DMS 273 (cell line): ENCODE data around the gene AGBL3.

ENCODE experiments used
- DNase-seq: peaks from one replicate; lab custom pipeline; 2025; ENCODE audit not compliant: unreplicated experiment; lab: John Stamatoyannopoulos, UW

The AGBL3 gene

DNA sequence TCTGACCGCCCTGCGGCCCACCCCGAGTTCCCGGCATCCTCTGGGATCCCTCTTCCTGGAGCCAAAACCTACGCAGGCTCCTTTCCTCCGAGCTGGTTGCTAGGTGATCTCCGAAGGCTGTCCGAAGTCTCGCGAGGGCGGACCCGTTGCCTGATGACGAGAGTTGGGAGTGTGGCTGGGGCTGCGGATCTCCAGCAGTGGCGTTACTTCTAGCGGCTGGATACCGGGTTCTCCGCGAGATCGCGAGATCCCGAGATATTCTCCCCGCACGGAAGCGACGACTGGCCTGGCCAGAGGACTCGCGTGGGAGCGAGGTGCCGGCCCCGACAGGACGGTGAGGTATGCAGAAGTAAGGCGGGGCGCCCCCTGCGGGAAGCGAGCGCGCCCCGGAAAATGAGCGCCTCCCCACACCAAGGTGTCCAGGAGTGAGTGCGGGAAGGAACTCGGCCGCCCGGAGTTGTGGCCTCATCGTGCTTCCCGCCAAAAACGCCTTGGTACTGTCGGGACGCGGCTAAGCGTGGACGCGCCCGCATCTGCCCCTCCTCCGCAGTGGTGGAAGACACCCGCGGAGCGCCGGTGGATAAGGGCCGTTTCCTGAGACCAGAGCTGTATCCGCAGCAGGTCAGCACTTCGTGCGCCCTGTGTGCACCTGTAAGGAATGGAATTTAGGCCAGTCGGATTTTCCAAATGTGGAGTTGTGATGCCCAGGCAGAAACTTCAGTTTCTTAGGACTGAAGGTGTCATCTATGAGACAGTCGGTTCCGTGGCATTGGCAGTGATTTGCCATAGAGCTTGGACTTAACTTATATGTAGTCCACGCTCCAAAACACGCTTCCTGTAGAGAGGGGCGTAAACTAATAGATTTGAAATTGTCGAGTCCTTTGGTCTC lies at the start of gene AGBL3:
Gene AGBL3 (plus strand): TSS at position 146 of the 889 bp plus-strand sequence. CDS start 1,426 bp downstream, outside the sequence.
- peak; percentile 99 for DNase-seq

DNA sequence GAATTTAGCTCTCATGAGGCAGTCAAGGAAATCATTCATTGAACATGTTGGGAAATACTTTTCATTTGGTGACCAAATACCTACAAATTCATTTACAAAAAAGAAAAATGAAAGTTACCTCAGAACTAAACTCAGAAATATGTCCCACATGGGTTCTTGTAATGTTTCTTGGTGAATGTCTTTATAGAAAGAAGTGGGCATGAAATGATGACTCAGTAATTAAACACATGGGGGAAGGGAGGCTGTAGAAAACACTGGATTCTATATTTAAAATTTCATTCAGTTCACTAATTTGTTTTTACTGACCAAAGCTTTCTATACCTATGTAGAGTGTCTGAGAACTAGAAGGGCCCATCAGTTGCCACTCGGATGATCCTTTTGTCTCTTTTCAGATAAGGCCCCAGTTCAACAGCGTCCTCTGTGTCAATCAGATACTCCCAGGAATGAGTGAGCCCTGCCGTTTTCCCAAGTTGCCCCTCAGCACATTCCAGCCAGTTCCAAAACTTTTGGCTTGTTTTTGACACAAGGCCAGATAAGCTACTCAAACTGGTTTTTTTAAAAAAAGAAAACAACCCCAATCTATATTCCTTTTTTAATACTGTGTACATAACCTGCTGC lies 49.3 kb upstream of the AGBL3 start:
- no peak for DNase-seq

DNA sequence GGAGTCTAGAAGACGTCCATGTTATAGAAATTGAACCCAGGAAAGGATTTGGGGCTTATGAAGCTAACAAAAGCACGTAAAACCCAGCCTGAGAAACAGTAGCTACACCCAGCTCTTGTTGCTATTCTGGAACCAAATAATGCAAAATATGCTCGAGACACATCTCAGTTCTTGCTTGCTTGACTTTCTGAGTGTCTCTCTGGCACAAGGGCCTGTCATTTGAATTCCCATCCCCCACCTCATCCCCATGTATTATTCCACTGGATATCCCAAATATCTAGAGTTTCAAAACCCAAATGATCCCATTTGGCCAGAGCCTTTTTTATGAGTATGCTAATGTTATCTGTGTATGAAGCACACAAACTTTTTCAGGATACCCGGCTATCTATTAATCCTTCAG lies 48.2 kb upstream of the AGBL3 start:
- no peak for DNase-seq

DNA sequence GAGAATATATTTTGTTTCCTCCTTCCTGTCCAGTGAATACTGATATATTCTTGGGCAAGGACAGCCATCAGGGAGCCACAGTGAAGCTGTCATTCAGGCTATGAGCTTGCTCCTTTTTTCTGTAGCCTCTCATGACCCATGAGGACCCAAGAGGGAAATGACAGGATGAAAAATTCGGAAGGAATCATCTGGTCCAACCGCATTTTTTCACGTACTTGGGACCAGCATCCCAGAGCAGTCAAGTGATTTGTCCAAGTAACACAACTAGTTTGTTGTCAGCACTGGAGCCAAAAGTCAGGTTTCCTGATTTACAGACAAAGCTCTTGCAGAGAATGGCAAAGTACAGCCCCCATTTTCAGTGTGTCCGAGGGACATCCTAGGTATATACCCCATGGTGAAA lies 47.2 kb upstream of the AGBL3 start:
- no peak for DNase-seq

DNA sequence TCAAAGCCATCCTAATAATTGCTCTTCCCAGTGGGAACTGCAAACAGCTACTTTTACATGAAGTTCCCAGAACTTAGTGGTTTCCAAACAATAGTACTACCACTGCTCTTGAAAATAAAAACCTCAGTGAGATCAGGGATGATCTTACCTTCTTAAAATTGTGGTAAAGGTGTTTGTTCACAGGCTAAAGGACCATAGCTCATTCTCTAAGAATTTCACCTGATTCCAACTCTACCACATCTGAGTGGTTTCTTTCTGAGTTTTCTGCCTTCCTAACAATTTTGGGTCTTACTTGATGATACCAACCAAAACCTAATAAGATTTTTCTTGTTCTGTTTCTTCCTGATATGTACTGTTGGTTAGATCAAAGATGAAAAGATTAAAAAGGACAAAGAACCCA lies 45.6 kb upstream of the AGBL3 start:
- DNase-seq, result no peak

DNA sequence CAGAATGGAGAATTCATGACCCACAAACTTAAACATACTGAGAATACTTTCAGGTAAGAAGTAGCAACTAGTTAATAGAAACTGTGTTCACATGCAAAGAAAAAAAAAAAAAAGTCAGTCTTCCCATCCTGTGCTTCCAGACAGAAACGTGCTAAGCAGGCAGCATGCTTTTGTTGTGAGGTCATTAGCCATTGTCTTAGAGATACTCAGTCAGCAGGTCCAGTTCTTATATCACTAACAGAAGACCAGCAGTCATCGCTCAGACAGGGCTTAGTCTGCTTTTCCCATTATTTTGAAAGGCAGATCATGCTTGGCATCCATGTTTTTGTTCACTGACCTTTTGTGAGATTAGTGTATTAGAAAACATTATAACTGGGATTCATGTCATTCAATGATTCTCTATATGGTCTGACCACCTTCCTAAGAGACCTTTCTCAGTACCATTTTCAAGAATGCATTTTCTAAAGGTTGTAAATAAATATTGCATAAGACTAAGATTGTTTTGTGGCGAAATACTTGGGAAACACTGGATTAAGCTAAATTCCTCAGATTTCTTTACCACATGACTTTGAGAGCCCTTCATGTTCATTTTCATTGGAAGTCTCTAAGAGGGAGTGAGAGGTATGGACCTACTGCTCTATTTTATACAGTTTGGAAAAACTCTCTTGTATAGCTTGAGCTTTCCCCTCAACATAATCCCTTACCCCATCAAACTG lies 45.0 kb upstream of the AGBL3 start:
- DNase-seq, result no peak

DNA sequence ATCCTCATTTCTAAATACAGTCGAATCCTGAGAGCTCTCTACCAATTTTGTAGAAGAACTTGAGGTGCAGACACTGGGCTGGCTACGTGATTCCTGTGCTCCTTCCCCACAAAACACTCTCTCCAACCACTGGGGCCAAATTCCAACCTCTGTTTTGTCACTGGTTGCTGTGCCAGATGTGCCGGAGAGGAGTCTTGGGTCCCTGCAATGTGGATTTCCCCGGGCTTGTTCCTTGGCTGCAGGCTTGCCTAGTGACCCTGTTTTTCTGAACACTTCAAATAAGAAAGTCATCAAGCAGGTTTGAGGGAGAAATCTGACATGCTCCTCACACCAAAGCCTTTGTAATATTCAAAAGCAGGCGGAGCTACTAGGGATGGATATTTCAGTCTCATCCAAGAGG lies 44.4 kb upstream of the AGBL3 start:
- DNase-seq, result no peak

DNA sequence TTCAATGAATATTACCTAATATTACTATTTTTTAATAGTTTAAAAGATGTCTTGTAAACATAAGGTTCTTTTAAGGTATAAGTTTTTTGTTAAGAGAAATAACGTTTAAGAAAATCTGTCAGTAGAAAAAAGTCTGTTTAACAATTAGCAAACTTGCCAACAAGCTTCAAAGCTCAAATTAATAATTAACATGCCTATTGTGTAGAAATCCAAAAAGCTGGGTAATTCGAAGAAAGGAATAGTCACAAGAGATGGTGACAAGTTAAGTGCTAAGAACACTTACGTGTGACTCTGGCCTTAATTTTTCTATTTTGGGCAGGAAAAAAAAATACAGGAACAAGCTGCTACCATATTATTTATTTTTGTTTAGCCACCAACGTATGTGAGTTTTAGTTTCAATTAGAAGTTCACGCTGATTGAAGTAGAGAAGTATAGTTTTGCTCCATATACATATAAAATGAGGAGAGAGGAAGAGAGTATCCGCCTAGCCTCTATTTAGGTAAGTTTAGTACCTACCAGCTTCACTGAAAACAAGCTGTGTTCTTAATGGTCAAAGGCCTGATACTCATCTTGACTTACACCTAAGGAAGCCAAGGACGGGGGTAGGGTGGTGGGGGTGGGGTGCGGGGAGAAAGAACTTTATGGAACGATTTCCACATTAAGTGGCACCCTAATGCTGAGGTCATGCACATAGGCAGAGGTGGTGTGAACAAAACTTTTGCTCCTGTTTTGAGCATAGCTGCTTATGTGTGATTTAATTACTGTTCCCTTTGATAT lies 43.4 kb upstream of the AGBL3 start:
- DNase-seq, result no peak

DNA sequence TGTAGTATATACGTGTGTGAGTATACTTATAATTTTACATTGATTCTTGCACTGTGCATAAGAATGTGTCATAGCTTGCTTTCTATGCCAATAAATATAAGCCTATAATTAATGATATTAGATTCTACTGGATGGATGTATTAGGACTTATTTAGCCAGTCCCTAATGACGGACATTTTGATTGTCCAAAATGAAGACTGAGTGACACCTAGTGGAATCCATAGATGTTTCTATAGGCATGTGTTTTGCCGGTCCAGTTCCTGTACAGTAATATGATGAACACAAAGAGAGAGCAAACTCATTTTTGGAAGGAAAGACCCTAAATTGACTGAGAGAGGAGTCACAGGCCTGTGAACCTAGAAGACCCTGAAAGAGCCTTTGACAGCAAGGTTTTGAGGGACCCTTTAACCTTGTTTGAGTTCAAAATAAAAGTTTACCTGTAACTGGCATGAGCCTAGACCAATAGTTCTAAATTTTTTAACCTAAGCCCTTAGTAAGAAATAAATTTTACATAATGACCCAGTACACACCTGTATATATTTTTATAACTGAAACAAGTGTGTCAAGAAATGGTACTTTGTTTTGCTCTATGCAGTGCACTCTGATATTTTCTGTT lies 42.4 kb upstream of the AGBL3 start:
- DNase-seq, result peak; percentile 62

DNA sequence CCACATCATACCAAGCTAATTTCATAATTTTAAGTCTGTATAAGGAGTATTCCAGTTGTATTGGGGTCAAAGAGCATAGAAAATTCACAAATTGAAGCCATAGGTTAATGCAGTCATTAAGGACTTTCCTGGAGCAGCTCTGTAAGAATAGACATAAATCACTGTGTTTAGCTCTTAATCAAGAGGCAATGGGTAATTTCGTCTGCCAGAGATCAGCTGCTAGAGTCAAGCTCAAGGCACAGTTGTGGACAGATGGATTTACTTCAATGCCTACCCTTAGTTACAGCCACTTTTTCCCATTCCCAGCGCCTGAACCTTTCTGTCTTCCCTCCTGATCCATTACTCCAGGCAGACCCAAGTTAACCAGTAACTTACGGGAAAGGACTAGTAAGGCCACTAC lies 40.6 kb upstream of the AGBL3 start:
- no peak for DNase-seq

DNA sequence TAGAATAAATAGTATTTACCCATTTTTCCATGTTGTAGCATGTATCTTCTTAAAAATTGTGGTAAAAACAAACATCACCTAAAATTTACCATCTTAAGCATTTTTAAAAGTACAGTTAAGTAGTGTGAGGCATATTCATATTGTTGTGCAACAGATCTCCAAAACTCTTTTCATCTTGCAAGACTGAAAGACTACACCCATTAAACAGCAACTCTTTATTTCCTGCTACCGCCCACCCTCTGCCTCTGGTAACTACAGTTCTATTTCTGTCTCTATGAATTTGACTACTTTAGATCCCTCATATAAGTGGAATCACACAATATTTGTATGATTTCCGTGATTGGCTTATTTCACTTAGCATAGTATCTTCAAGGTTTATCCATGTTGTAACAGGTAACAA lies 40.0 kb upstream of the AGBL3 start:
- no peak for DNase-seq

DNA sequence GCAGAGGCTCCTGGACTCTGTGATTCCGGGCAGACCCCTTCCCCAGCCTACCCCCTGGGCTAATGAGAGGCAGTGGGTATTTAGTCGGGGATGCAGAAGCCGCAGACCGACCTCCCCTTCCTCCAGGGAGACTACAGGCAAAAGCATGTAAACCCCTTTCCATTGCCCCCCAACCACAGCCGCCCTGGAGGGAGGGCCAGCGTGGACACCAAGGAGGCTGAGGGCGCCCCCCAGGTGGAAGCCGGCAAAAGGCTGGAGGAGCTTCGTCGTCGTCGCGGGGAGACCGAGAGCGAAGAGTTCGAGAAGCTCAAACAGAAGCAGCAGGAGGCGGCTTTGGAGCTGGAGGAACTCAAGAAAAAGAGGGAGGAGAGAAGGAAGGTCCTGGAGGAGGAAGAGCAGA lies 39.0 kb upstream of the AGBL3 start:
- DNase-seq, result no peak

DNA sequence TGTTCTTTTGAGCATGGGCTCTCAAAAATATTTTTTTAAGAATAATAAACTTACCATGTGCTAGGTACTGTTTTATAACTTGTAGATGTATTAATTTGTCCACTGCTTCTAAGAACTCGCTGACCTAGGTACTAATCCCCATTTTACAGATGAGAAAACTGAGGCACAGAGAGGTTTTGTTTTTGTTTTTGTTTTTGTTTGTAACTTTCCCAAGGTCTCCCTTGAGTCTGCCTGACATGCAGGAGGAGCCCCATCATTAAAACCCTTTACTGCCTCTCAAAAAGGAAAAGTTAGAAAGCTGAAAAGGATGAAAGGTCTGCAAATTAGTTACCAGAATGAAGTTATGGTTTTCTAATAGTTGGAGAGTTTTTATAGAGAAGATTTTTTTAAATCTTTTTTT lies 38.5 kb upstream of the AGBL3 start:
- DNase-seq, result no peak

DNA sequence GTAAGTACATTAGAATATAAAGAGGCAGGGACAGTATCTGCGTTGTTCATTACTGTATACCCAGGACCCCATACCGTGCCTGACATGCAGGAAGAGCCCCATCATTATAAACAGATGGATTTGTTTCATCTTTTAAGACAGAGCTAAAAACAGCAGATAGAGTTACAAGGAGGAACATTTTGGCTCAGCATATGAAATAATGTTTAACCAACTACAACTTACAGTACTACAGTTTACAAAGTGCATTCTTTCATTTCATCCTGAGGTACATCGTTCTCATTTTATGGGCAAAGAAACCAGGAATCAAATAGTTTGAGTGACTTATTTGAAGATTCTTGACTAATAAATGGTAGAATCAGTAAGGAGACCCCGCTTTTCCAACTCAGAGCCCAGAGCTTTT lies 38.1 kb upstream of the AGBL3 start:
- no peak for DNase-seq

DNA sequence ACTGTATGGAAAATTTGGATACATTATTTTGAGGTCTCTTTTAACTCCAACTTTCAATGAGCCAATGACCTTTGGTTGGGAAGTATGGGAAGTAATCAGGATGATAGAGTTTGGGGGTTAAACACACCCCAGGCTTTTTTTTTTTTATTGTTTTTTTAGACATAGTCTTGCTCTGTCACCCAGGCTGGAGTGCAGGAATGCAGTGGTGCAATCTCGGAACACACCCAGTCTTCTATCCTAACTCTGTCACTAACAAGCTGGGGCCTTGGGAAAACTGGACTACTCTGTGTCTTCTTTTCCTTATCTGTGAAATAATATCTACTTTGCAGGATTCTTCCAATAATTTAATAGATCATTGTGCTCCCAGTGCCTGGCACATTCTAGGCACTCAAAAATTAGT lies 37.6 kb upstream of the AGBL3 start:
- no peak for DNase-seq

DNA sequence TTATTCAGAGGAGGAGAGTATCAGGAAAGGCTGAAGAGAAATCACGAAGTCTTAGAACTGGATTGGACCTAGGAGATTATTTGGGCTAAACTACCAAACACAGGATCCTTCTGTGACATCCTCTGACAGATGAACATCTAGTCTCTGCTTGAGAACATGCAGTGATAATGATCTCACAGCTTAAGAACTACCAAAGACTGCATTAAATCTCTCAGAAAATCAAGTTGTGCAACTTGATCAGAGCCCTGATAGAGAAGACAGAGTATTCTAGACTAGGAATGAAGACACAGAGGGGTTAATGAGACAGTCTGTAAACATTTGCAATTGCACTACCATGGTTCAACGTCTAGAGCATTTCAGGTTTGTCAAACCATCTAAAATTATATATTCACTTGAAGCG lies 37.1 kb upstream of the AGBL3 start:
- DNase-seq, result no peak

DNA sequence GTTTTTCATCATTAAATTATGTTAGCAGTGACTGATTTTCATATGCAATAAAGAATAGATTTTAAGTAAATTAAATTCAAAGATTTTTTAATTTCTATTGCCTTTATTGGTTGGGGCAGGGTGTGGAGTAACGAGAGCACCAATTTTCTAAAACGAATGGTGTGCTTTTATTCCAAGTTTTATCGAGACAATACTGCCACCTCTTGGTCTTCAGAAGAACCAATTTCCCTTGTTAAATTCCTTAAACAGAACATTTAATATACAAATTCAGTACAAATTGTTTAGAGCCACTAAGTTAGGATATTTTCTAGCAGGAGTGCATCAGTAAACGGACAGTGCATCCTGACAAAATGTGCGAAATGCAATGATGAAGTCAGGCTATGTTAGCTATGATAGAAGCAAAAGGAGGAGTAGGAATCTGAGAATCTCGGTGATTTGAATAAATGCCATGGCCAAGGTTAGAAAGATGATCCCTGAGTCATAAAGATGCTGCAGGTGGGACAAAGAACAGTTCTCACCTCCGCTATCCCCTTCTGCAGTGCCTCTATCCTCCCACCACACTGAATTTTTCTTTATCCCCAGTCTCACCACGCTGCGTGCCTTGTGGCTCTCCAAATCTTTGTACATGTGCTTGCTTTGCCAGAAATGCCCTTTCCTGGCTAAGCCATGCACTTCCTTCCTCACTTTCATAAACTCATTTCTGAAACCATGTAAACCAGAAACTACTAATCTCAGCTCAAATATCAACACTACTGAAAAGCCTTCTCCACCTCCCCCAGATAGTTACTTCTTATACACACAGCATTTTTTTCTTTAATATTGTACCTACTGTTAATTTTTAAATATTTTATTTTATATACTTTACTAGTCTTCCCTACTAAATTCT lies 31.9 kb upstream of the AGBL3 start:
- peak; percentile 64 for DNase-seq

DNA sequence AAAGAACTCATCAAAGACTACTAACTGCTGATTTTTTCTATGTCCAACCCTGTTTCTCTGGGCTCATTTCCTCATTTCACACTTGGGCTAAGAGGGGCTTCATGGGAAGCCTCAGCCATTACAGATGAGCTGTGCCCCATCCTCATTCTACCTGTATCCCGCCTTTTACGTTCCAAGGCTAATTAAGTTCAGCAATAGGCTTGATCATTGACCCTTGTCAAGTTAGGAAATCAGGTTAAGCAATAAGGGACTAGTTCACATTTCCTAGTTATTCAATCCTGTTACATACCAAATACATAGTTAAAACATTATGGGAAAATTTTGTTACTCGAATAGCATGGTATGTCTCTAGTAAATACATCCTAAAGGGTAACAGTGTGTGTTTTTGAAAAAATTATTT lies 29.3 kb upstream of the AGBL3 start:
- no peak for DNase-seq

DNA sequence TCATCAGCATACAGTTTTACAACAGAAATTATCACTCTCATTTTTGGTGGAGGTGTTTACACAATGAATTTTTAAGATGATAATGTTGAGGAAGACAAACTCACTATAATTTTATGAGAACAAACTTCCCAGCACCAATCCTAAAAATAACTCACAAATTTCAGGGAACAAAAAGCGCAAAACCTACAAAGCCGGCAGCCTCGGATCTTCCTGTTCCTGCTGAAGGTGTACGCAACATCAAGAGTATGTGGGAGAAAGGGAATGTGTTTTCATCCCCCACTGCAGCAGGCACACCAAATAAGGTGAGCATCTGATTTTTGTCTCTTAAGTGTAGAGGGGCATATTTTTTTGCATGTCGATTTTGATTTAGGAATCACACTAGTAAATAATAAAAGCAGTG lies 26.5 kb upstream of the AGBL3 start:
- DNase-seq, result no peak

DNA sequence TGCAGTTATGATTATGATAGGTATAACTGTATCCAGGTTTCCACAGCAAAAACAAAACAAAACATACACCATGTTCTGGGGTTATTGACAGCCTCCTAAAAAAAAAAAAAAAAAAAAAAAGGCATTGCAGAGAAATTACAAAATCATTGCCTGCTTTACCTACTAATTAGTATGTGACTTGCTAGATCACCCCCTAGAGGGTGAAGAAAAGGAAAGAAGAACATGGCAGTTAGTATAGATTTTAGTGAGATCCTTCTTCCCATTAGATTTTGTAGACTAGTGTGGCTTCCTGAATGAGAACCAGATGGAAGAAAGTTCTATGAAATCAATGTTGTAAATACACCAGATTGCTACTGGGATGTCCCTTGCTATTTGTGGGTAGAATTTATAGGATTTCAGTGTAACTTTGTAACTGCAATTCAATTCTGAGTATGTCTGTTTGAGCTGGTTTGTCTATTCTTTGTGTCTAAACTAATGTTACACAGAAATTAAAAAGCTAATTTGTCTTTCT lies 24.0 kb upstream of the AGBL3 start:
- DNase-seq, result no peak
